ENCODE measurements around the gene BDP1. TPM values are rescaled to one million over a fixed set of nuclear protein-coding genes. Genes with fewer than 3 reads are reported as not detected.
A peak's percentile ranks its signal among the peaks of the same experiment; 100 is the strongest.

BDP1 gene
- polyA plus RNA-seq, 1 of the 3 experiments (the other 2 are of a cell fraction) = 4.4 TPM

- Histone ChIP-seq H3K9me2 (no peaks in the 10 kb centered on the region), H4K20me1 (ENCODE audit: insufficient read depth) (peaks cover 14% of the 10 kb centered on the region), H3K79me2 (ENCODE audit: insufficient read depth) (peaks cover 57% of the 10 kb centered on the region), H3K4me1 (ENCODE audit: control insufficient read depth in 1 of 2, insufficient read depth in 2 of 2, low read depth in 1 of 2, low read length in 1 of 2) (peaks cover 4 to 11% of the 10 kb centered on the region in 2 experiments), H3K27me3 (ENCODE audit: insufficient read depth) (peaks cover 2% of the 10 kb centered on the region; the same call in 1 of the 2 replicates), H3K9ac (peak overlapping the region; percentile 79; the same call in 1 of the 2 replicates), H3K4me2 (peak overlapping the region; percentile 54), H3K36me3 (replicated peaks in 1 of 2; ENCODE audit: control insufficient read depth in 1 of 2, insufficient read depth in 2 of 2, low read length in 1 of 2) (peaks cover 15 to 38% of the 10 kb centered on the region in 2 experiments), H2AFZ (ENCODE audit: low read depth) (no peak overlapping the region), H3K27ac (ENCODE audit: low read depth in 2 of 2, low read length in 1 of 2) (no peak overlapping the region), H3K9me3 (no peaks in the 10 kb centered on the region), H3F3A (replicated peaks; ENCODE audit: insufficient read depth) (peaks cover 8% of the 10 kb centered on the region), H3K4me3 (ENCODE audit: low read depth in 2 of 2, low read length in 1 of 2) (peak overlapping the region; percentile 79 to 93; a peak in 3 of 4 replicates)
- CTCF ChIA-PET = interaction anchor here (1.5 kb wide), 1 partner anchor 300 kb away, joined by 3 read pairs; no protein-coding TSS in a partner anchor
- no peak for DNase-seq
- TF ChIP-seq EP300 (IDR thresholded peaks at IDR 0.05; ENCODE audit: borderline replicate concordance in 1 of 2, low read depth in 1 of 2, low read length in 1 of 2) = no peak
- TF ChIP-seq TAF1 (IDR thresholded peaks at IDR 0.05; ENCODE audit: borderline replicate concordance, low read depth, low read length) = no peak
- TF ChIP-seq MXI1 (IDR thresholded peaks at IDR 0.05; ENCODE audit: low read depth, low read length) = no peak
- no peak for TF ChIP-seq TCF12 (IDR thresholded peaks at IDR 0.05)
- POLR2A ChIA-PET = no interaction called here
- WGBS (ENCODE audit: low lambda C conversion rate) = 78% methylated on average over 8 of the region's 8 CpGs
Observed at GRCh38 chr5:71457106-71457505, 1.7 kb downstream of the BDP1 start.

- Histone ChIP-seq H2AFZ (ENCODE audit: low read depth) (no peak overlapping the region), H3K9me3 (no peaks in the 10 kb centered on the region), H3K27me3 (ENCODE audit: insufficient read depth) (no peaks in the 10 kb centered on the region), H3K9me2 (no peaks in the 10 kb centered on the region), H3K36me3 (replicated peaks in 1 of 2; ENCODE audit: control insufficient read depth in 1 of 2, insufficient read depth in 2 of 2, low read length in 1 of 2) (peaks cover 23 to 69% of the 10 kb centered on the region in 2 experiments), H3K27ac (ENCODE audit: low read depth in 2 of 2, low read length in 1 of 2) (no peak overlapping the region), H3F3A (replicated peaks; ENCODE audit: insufficient read depth) (peaks cover 7% of the 10 kb centered on the region), H3K79me2 (ENCODE audit: insufficient read depth) (peaks cover 66% of the 10 kb centered on the region), H3K4me3 (ENCODE audit: low read depth in 2 of 2, low read length in 1 of 2) (no peak overlapping the region), H4K20me1 (ENCODE audit: insufficient read depth) (peaks cover 14% of the 10 kb centered on the region), H3K4me2 (no peak overlapping the region), H3K4me1 (ENCODE audit: control insufficient read depth in 1 of 2, insufficient read depth in 2 of 2, low read depth in 1 of 2, low read length in 1 of 2) (peaks cover 4 to 11% of the 10 kb centered on the region in 2 experiments), H3K9ac (no peak overlapping the region)
- ChIA-PET POLR2A (no interaction called here), CTCF (interaction anchor here (0.9 to 1.1 kb wide), 2 partner anchors 14 to 15 kb away, joined by 3 to 6 read pairs; no protein-coding TSS in a partner anchor)
- TF ChIP-seq FOSL2 (IDR thresholded peaks at IDR 0.05; ENCODE audit: borderline replicate concordance, low read depth) = no peak
- TF ChIP-seq USF2 (IDR thresholded peaks at IDR 0.05; ENCODE audit: borderline replicate concordance, low read depth, low read length) = no peak
- TF ChIP-seq JUND (IDR thresholded peaks at IDR 0.05) = no peak
- WGBS (ENCODE audit: low lambda C conversion rate) = 92% methylated on average over 1 of the region's 1 CpG
- DNase-seq = no peak
Observed at GRCh38 chr5:71460693-71461092, 5.2 kb downstream of the BDP1 start.

- TF ChIP-seq SIN3A (IDR thresholded peaks at IDR 0.05; ENCODE audit: borderline replicate concordance, low read depth, low read length) = no peak
- Histone ChIP-seq H3K9me2 (no peaks in the 10 kb centered on the region), H3K9ac (no peak overlapping the region), H3K4me3 (ENCODE audit: low read depth in 2 of 2, low read length in 1 of 2) (no peak overlapping the region), H3K36me3 (replicated peaks in 1 of 2; ENCODE audit: control insufficient read depth in 1 of 2, insufficient read depth in 2 of 2, low read length in 1 of 2) (peaks cover 30 to 75% of the 10 kb centered on the region in 2 experiments), H3K4me2 (no peak overlapping the region), H3K79me2 (ENCODE audit: insufficient read depth) (peaks cover 60% of the 10 kb centered on the region), H3K27ac (ENCODE audit: low read depth in 2 of 2, low read length in 1 of 2) (no peak overlapping the region), H3K4me1 (ENCODE audit: control insufficient read depth in 1 of 2, insufficient read depth in 2 of 2, low read depth in 1 of 2, low read length in 1 of 2) (peaks cover 4 to 11% of the 10 kb centered on the region in 2 experiments), H3F3A (replicated peaks; ENCODE audit: insufficient read depth) (peaks cover 2% of the 10 kb centered on the region), H3K27me3 (ENCODE audit: insufficient read depth) (no peaks in the 10 kb centered on the region), H3K9me3 (no peaks in the 10 kb centered on the region), H2AFZ (ENCODE audit: low read depth) (no peak overlapping the region), H4K20me1 (ENCODE audit: insufficient read depth) (peaks cover 14% of the 10 kb centered on the region)
- CTCF ChIA-PET = interaction anchor here (1.5 kb wide), 1 partner anchor 14 kb away, joined by 7 read pairs; no protein-coding TSS in a partner anchor
- 98% methylated on average over 3 of the region's 3 CpGs for WGBS (ENCODE audit: low lambda C conversion rate)
- DNase-seq = no peak
- POLR2A ChIA-PET = no interaction called here
Observed at GRCh38 chr5:71461360-71461759, 5.9 kb downstream of the BDP1 start.
